GM12891 (cell line): Measurements from ENCODE around the gene DYNC2I2.

Experiments used
- POLR2A ChIP-seq: IDR thresholded peaks from 2 replicates; pipeline ENCODE4 v1.6.1; 2011; ENCODE audit warnings: low read depth, low read length, control low read depth
- POLR2AphosphoS5 ChIP-seq: IDR thresholded peaks from 2 replicates; pipeline ENCODE4 v1.6.1; 2011; ENCODE audit warnings: low read depth, low read length, control low read depth
- SPI1 ChIP-seq: IDR thresholded peaks from 2 replicates; pipeline ENCODE4 v1.6.1; 2011; ENCODE audit warnings: low read depth, low read length, control low read depth
- TAF1 ChIP-seq: IDR thresholded peaks from 2 replicates; pipeline ENCODE4 v1.6.1; 2011; ENCODE audit warnings: low read depth, low read length, control low read depth

- TF ChIP-seq POLR2A = no peak
- TF ChIP-seq POLR2AphosphoS5 = no peak
- no peak for TF ChIP-seq SPI1
- no peak for TF ChIP-seq TAF1
Observed at GRCh38 chr9:128703616-128704355, 47.1 kb upstream of the DYNC2I2 start.
